Lower leg skin (tissue), 4 donors: ENCODE measurements around the gene SYF2. TPM values are rescaled to one million over a fixed set of nuclear protein-coding genes. Genes with fewer than 3 reads are reported as not detected.

Experiments
- DNase-seq, 2 donors: peaks; one replicate each; pipeline ENCODE4 v3.0.0-alpha.2; 2019; ENCODE audit warnings: low spot score in 2 of 2
- H3K4me3 ChIP-seq: fragments of 200-600 bp; sonication (generic); 2 replicates; pipeline ENCODE4 v1.5.1; 2017; ENCODE audit warnings: mild to moderate bottlenecking, low read depth; ENCODE audit not compliant: poor library complexity, severe bottlenecking
- POLR2A ChIP-seq, 2 donors: fragments of 450-650 bp; IDR thresholded peaks; one replicate each; pipeline ENCODE4 v1.6.1; 2016 to 2017; ENCODE audit warnings: antibody characterized with exemption in 2 of 2, mild to moderate bottlenecking in 1 of 2, moderate library complexity in 1 of 2
- WGBS, 2 donors: methylation state at CpG; one replicate each; pipeline ENCODE4 v1.1.5; 2018; 5-methylcytosine and 5-hydroxymethylcytosine counted together
- intact Hi-C: fragments of 100-400 bp; cut with DNase I; formaldehyde crosslinking; loops from one replicate; pipeline ENCODE4 v1.15.0; 2023; ENCODE audit warnings: low total_unique reads
- total RNA-seq, 4 donors: library from RNA; depleted of rRNA; stranded (reverse); fragments of >200 nt; gene quantifications; one replicate each; pipeline ENCODE4 v1.1.0, GENCODE V29; 2016
- TF ChIP-seq, protein P1 (sequence below), 3 donors: fragments of 450-650 bp; IDR thresholded peaks; one replicate each; pipeline ENCODE4 v1.5.1; 2016; ENCODE audit warnings: antibody characterized with exemption in 3 of 3, mild to moderate bottlenecking in 3 of 3, moderate library complexity in 2 of 3

SYF2 gene
- total RNA-seq, 4 donors from 2014 or later: 53.4 to 65.7 (median 61.9) TPM

GRCh38 chr1:25247024-25247828, 14.9 kb upstream of the SYF2 start, which contains the start of gene RSRP1:
Gene RSRP1 (minus strand): TSS chr1:25247454. CDS start chr1:25246963, 491 bp downstream.
- H3K4me3 ChIP-seq: peak within 1 kb of the TSS; percentile 79
- intact Hi-C loops: loop anchor here (5.0 kb wide), 1 partner anchor 1030 kb away; no protein-coding TSS in a partner anchor
- peak in 1 of 2 donors; percentile 99 for TF ChIP-seq POLR2A (IDR thresholded peaks at IDR 0.05)
- TF ChIP-seq, protein P1, sequence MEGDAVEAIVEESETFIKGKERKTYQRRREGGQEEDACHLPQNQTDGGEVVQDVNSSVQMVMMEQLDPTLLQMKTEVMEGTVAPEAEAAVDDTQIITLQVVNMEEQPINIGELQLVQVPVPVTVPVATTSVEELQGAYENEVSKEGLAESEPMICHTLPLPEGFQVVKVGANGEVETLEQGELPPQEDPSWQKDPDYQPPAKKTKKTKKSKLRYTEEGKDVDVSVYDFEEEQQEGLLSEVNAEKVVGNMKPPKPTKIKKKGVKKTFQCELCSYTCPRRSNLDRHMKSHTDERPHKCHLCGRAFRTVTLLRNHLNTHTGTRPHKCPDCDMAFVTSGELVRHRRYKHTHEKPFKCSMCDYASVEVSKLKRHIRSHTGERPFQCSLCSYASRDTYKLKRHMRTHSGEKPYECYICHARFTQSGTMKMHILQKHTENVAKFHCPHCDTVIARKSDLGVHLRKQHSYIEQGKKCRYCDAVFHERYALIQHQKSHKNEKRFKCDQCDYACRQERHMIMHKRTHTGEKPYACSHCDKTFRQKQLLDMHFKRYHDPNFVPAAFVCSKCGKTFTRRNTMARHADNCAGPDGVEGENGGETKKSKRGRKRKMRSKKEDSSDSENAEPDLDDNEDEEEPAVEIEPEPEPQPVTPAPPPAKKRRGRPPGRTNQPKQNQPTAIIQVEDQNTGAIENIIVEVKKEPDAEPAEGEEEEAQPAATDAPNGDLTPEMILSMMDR (IDR thresholded peaks at IDR 0.05): no peak
- peak; percentile 98 to 100 for DNase-seq
- 0% methylated on average over 49 to 66 of the region's 79 CpGs for WGBS, 2 donors

- intact Hi-C loops: loop anchor here (5.0 kb wide), 1 partner anchor 1031 kb away; no protein-coding TSS in a partner anchor
Observed at GRCh38 chr1:25246600-25247023, 14.3 kb upstream of the SYF2 start.

DNA sequence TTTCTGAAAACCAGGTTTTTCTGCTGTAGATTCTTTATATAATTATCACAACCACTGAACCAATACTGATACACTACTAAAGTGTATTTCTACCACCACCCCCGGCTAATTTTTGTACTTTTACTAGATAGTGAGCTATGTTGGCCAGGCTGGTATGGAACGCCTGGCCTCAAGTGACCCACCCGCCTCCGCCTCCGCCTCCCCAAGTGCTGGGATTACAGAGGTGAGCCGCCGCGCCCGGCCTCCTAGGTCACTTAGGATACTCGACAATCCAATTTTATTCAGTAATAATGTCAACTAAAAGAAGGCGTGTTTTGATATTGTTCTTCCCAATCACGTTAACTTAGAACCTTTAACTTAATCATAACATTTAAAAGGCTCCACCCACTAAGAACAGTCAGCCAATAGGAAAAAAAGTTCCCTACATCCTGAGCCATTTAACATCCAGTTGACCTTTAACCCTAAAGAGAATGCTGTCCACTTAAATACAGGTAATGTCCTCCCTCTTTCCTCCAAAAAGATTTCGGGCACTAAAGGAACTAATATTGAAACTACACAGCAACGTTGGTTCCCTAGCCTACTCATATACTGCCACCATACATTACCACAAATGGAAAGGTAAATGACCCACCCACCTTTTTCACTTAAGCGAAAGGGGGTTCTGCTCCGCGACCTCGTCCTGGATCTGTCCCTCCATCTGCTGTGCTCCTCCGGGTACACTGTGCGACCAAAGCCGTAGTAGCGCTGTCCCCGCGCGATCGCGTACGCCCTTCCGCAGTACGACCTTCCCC, 13.7 kb upstream of the SYF2 start:
- DNase-seq: no peak
- WGBS, 2 donors: 22 to 23% methylated on average over 30 of the region's 30 CpGs
- intact Hi-C loops: loop anchor here (5.0 kb wide), 1 partner anchor 1031 kb away; no protein-coding TSS in a partner anchor
- TF ChIP-seq, protein P1 (IDR thresholded peaks at IDR 0.05): no peak
- no peak for TF ChIP-seq POLR2A (IDR thresholded peaks at IDR 0.05)
- H3K4me3 ChIP-seq: peak overlapping the region; percentile 79

More at GRCh38 chr1:25246600-25247023, 14.3 kb upstream of the SYF2 start:
- H3K4me3 ChIP-seq: peak overlapping the region; percentile 79
- peak in 1 of 2 donors; percentile 90 for DNase-seq
- TF ChIP-seq POLR2A (IDR thresholded peaks at IDR 0.05): no peak
- TF ChIP-seq, protein P1 (IDR thresholded peaks at IDR 0.05): no peak
- 0% methylated on average over 30 to 45 of the region's 53 CpGs for WGBS, 2 donors

GRCh38 chr1:25245393-25245792, 13.1 kb upstream of the SYF2 start:
- WGBS, 2 donors: 76 to 79% methylated on average over 5 of the region's 5 CpGs
- intact Hi-C loops: loop anchor here (5.0 kb wide), 1 partner anchor 1032 kb away; no protein-coding TSS in a partner anchor
- H3K4me3 ChIP-seq: no peak overlapping the region
- DNase-seq: no peak
- TF ChIP-seq, protein P1 (IDR thresholded peaks at IDR 0.05): no peak
- TF ChIP-seq POLR2A (IDR thresholded peaks at IDR 0.05): no peak

DNA sequence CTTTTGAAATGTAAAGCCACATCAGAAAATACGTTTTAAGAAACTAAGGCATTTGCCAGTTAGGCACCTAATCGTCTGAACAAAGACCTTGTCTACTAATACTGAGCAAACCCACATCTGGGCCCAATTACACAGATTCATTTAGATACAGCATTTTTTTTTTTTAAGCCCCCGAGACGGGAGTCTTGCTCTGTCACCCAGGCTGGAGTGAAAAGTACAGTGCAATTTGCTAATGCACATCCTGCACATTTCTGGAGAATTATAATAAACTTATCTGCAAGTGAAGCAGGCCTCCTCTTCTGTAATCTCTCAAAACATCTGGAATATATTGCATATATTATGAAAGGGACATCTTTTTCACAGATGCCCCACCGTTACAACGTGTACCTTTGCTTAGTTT, 11.6 kb upstream of the SYF2 start:
- WGBS, 2 donors: 44 to 51% methylated on average over 6 of the region's 6 CpGs
- H3K4me3 ChIP-seq: no peak overlapping the region

More for the DNA sequence above, 11.6 kb upstream of the SYF2 start:
- no peak for DNase-seq
- intact Hi-C loops: no loop called here
- TF ChIP-seq, protein P1 (IDR thresholded peaks at IDR 0.05): no peak
- no peak for TF ChIP-seq POLR2A (IDR thresholded peaks at IDR 0.05)
